GM06990 (cell line): ENCODE results near the gene POMP.

ENCODE experiments used
- DNase-seq: peaks from one replicate; pipeline ENCODE4 v3.0.0-alpha.2; 2011; ENCODE audit not compliant: insufficient read length; ENCODE audit errors: extremely low read depth
- H3K27me3 ChIP-seq: replicated peaks from 2 replicates; pipeline ENCODE4 v1.6.0; 2011; ENCODE audit warnings: low read length; ENCODE audit not compliant: control insufficient read depth, insufficient read depth
- H3K36me3 ChIP-seq: 2 replicates; pipeline ENCODE4 v1.5.1; 2011; ENCODE audit warnings: low read length; ENCODE audit not compliant: control insufficient read depth, insufficient read depth
- H3K4me3 ChIP-seq: replicated peaks from 2 replicates; pipeline ENCODE4 v1.5.1; 2011; ENCODE audit warnings: low read depth, mild to moderate bottlenecking, control low read depth, low read length
- TF ChIP-seq, protein P1 (sequence below): IDR thresholded peaks from 2 replicates; pipeline ENCODE4 v1.5.1; 2011; ENCODE audit warnings: low read length, control low read depth, mild to moderate bottlenecking, inconsistent platforms; ENCODE audit not compliant: insufficient read depth, poor library complexity, severe bottlenecking

POMP gene

DNA sequence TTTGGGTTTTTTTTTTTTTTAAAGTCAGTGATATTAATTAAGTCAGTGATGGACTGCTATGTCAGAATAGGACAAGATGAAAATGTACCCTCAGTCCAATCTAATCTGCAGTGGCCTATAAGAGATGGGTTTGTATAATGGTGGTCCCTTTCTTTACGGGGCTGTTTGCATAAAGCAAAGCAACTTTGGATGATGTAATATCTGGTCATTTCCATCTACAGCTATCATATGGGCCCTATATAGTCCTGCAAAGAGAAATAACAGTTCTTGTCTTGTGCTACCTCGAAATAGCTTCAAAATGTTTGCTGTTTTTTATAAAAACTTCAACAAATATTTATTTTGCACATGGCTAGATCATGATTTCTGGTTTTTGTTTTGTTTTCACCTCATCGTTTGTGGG lies 20.2 kb upstream of the POMP start:
- Histone ChIP-seq H3K4me3 (no peak overlapping the region), H3K27me3 (no peaks in the 10 kb centered on the region), H3K36me3 (no peaks in the 10 kb centered on the region)
- TF ChIP-seq, protein P1, sequence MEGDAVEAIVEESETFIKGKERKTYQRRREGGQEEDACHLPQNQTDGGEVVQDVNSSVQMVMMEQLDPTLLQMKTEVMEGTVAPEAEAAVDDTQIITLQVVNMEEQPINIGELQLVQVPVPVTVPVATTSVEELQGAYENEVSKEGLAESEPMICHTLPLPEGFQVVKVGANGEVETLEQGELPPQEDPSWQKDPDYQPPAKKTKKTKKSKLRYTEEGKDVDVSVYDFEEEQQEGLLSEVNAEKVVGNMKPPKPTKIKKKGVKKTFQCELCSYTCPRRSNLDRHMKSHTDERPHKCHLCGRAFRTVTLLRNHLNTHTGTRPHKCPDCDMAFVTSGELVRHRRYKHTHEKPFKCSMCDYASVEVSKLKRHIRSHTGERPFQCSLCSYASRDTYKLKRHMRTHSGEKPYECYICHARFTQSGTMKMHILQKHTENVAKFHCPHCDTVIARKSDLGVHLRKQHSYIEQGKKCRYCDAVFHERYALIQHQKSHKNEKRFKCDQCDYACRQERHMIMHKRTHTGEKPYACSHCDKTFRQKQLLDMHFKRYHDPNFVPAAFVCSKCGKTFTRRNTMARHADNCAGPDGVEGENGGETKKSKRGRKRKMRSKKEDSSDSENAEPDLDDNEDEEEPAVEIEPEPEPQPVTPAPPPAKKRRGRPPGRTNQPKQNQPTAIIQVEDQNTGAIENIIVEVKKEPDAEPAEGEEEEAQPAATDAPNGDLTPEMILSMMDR: no peak
- no peak for DNase-seq

DNA sequence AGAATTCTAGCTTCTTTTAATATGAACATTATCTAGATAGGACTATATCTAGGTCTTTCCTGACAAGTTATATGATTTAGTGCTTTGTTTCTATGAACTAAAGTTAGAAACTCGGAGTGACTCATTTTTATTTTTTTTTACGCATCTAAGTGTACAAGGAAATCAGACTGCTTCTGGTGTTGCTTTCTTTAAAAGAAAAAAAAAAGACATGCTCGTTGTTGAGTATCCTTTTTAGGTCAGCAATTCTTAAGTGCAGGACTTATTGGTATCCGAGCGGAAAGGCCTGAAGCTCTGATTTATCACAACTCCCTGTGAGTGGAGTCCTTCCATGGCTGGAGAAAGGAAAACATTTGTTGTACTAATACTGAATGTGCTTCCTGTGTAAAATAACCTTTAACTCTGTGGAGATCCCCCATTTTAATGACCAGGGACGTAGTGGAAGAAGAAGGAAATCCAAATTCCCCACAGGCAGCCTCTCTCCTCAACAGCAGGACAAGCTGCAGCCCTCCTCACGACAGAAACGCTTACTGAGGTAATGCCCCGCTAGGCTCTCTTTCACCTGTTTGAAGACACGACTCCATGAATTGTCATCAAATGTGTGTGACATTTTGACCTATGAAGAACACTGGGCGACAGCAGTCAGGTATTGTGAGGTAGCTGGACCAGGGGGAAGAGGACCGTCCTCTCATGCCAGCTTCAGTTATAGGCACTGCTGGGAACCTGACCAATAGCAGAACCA lies 17.9 kb upstream of the POMP start:
- Histone ChIP-seq H3K36me3 (no peaks in the 10 kb centered on the region), H3K4me3 (peak overlapping the region; percentile 0; the same call in 1 of the 2 replicates), H3K27me3 (no peaks in the 10 kb centered on the region)
- no peak for DNase-seq
- TF ChIP-seq, protein P1: no peak

DNA sequence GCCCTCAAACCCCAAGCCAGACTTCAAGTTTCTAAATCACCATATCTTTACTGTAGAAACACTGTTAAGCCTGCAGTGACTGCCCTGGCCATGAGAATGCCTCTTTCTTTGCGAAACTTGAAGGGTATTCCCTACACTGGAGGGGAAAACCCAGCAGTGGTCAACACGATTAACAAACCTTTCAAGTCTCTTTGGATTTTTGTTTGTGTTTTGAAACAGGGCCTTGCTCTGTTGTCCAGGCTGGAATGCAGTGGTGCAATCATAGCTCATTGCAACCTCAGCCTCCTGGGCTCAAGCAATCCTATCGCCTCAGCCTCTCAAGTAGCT lies 17.4 kb upstream of the POMP start:
- peak; percentile 54 for DNase-seq
- no peaks in the 10 kb centered on the region for H3K36me3 ChIP-seq
- TF ChIP-seq, protein P1: no peak

DNA sequence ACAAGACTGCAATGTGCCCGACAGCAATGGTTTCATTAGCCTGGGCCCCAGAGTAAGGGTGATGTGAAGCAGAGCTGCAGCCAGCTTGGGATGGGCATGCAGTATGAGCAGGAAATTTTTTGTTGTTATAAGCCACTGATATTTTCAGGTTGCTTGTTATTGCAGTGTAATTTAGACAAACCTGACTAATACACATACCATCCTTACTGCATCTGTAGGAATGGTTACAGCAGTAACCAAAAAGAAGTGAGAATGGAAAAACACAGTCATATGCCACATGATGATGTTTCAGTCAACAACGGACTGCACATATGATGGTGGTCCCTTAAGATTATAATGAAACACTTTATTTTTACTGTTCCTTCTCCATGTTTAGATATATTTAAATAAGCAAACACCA lies 8.6 kb upstream of the POMP start:
- H3K36me3 ChIP-seq: no peaks in the 10 kb centered on the region
- no peaks in the 10 kb centered on the region for H3K27me3 ChIP-seq
- no peak for DNase-seq

More for the DNA sequence above, 17.4 kb upstream of the POMP start:
- Histone ChIP-seq H3K4me3 (no peak overlapping the region; the same call in 1 of the 2 replicates), H3K27me3 (no peaks in the 10 kb centered on the region)

DNA sequence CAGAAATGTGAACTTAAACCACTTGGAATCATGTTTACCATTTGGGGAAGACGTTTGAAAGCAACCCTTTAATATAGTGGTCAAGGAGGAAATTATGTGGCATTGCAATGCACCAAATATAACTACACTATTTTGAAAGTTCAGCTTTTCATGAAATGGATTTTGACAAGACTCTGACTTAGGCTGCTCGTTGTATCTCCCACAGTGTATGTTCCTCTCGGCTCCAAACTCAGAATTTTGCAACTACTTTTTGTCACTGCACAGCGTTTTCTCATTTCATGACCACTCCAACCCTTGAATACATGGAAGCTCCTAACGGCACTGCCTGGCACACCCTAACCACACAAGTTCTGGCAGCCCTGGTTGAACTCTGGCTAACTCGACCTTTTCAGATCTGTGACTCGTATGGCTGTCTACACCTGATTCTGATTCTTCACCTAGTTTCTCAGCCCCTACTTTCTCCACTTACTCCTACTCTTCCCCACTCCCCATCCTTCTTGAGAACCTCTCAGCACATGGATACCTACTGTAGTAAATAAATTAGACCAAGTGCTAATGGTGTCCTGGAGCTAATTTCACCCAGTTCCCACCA lies 7.0 kb upstream of the POMP start:
- Histone ChIP-seq H3K36me3 (no peaks in the 10 kb centered on the region), H3K4me3 (no peak overlapping the region), H3K27me3 (no peaks in the 10 kb centered on the region)
- DNase-seq: no peak
- TF ChIP-seq, protein P1: no peak

More for the DNA sequence above, 8.6 kb upstream of the POMP start:
- H3K4me3 ChIP-seq: no peak overlapping the region
- TF ChIP-seq, protein P1: no peak
